ENCODE results near the gene MMP15.

DNA sequence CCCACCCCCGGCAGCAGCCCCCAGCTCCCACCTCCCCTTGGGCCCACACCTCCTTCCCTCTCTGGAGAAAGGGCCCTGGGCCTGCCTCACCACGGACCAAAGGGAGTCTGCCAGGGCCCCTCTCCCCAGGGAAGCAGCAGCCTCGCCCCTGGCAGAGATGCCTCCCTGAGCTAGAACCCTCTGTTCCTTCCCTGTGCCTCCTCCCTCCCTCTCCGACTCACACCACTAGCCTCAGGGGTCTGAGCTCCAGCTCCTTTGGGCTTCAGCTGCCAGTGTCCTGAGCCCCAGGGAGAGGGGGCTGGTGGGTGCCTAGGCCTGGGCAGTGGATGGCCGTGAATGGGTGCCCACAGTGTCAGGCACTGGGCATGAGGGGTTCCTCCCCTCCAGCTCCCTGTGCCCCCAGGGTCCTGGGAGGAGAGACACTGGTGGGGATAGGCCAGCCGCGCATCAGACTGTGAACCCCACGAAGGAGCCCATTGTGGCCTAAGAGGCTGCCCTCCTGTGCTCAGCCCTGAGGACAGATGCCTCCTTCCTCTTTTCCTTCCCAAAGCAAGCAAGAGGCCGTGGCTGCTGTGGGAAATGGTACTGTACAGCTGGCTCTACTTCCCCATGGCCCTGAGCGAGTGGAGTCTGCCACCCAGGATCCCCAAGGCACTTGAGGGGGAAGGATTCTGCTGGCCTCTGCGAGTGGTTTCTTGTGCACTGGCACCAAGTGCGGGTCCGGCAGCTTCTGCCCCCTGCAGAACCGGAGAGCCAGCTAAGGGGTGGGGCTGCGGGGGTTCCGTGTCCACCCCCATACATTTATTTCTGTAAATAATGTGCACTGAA is 20.7 kb downstream of the MMP15 start:
- TF ChIP-seq, protein P1, sequence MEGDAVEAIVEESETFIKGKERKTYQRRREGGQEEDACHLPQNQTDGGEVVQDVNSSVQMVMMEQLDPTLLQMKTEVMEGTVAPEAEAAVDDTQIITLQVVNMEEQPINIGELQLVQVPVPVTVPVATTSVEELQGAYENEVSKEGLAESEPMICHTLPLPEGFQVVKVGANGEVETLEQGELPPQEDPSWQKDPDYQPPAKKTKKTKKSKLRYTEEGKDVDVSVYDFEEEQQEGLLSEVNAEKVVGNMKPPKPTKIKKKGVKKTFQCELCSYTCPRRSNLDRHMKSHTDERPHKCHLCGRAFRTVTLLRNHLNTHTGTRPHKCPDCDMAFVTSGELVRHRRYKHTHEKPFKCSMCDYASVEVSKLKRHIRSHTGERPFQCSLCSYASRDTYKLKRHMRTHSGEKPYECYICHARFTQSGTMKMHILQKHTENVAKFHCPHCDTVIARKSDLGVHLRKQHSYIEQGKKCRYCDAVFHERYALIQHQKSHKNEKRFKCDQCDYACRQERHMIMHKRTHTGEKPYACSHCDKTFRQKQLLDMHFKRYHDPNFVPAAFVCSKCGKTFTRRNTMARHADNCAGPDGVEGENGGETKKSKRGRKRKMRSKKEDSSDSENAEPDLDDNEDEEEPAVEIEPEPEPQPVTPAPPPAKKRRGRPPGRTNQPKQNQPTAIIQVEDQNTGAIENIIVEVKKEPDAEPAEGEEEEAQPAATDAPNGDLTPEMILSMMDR (IDR thresholded peaks at IDR 0.05): no peak
- TF ChIP-seq POLR2A (IDR thresholded peaks at IDR 0.05) (no peak), POLR2AphosphoS5 (IDR thresholded peaks at IDR 0.05) (no peak)

Measured in stomach (tissue), 4 donors.